ENCODE results near the gene POU4F2.

DNA sequence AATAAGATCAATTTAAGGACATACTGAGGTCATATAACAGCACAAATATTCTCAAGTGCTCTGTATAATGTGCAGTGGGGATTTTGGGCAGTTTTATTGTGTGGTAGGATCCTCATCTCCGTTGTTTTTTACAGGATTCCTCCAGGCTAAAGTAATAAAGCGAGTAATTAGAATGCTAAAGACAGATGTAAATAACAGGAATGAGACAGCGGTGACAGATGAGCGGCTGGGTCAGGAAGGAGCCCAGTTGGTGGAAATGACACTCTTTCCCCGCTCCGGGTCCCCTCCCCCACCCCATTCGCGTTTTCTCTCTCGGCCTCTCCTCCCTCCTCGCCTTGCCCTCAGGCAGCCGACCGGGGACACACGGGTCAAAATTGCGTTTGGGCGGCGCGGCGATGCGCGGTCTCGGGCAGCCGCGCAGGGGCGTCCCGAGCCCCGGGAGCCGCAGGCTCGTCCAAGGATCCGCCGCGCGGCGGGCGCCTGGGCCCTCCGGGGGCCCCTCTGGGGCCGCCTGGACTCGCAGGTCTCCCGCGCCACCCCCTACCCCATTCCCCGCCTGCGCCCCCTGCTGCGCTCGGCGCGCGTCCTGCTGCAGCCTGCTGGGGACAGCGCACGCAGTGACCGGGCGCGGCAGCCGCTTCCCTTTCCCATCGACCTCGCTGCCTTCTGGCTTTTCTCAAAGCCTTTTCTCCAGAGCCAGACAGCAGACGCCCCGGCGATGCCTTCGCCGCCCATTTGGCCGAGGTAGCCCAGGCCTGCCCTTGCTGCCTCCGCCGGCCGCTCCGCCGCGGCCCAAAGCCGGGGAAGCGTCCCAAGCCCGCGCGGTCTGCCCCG lies 16.2 kb downstream of the POU4F2 start:
- TF ChIP-seq, protein P1, sequence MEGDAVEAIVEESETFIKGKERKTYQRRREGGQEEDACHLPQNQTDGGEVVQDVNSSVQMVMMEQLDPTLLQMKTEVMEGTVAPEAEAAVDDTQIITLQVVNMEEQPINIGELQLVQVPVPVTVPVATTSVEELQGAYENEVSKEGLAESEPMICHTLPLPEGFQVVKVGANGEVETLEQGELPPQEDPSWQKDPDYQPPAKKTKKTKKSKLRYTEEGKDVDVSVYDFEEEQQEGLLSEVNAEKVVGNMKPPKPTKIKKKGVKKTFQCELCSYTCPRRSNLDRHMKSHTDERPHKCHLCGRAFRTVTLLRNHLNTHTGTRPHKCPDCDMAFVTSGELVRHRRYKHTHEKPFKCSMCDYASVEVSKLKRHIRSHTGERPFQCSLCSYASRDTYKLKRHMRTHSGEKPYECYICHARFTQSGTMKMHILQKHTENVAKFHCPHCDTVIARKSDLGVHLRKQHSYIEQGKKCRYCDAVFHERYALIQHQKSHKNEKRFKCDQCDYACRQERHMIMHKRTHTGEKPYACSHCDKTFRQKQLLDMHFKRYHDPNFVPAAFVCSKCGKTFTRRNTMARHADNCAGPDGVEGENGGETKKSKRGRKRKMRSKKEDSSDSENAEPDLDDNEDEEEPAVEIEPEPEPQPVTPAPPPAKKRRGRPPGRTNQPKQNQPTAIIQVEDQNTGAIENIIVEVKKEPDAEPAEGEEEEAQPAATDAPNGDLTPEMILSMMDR (IDR thresholded peaks at IDR 0.05), result peak in 1 of 6 experiments; percentile 5
- TF ChIP-seq POLR2A (IDR thresholded peaks at IDR 0.05), result no peak
